ENCODE data around the gene FOXF2. TPM values are rescaled to one million over a fixed set of nuclear protein-coding genes. Genes with fewer than 3 reads are reported as not detected.

FOXF2 gene
- total RNA-seq, 2 donors from 2014 or later: 4.9 to 14.1 TPM

DNA sequence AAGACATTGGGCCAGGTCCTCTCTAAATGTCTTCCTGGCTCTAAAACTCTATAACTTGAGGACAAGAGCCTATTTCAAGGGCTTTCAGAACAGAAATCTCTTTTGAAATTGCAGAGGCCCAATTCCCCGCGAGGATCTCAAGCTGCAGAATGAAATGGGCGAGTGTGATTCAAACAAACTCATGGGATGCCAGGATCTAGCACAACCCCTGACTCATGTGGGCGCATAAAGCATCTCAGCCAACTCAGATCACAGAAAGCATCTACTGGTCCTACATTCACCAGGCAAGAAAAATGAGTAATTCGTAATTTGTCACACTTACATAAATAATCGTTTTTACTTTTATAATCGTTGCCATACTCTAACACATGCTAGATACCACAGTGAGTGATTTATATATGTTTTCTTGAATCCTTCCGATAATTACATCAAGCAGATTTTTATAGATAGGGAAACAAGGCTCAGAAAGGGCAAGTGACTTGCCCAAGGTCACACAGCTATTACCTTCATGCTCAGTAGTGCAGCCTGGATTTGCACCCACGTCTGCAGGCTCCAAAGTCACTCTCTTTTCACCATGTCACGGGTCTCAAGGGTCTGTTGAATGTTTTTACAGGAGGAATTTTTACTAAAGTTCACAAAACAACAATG, 26.2 kb downstream of the FOXF2 start:
- H3K36me3 ChIP-seq: no peaks in the 10 kb centered on the region
- H3K27me3 ChIP-seq (replicated peaks; ENCODE audit: insufficient read depth): no peaks in the 10 kb centered on the region
- no peaks in the 10 kb centered on the region for H3K4me1 ChIP-seq (replicated peaks)
- H3K27ac ChIP-seq: no peak overlapping the region
- DNase-seq (ENCODE audit: low spot score): no peak
- no peak for TF ChIP-seq POLR2A (IDR thresholded peaks at IDR 0.05)
- TF ChIP-seq, protein P1, sequence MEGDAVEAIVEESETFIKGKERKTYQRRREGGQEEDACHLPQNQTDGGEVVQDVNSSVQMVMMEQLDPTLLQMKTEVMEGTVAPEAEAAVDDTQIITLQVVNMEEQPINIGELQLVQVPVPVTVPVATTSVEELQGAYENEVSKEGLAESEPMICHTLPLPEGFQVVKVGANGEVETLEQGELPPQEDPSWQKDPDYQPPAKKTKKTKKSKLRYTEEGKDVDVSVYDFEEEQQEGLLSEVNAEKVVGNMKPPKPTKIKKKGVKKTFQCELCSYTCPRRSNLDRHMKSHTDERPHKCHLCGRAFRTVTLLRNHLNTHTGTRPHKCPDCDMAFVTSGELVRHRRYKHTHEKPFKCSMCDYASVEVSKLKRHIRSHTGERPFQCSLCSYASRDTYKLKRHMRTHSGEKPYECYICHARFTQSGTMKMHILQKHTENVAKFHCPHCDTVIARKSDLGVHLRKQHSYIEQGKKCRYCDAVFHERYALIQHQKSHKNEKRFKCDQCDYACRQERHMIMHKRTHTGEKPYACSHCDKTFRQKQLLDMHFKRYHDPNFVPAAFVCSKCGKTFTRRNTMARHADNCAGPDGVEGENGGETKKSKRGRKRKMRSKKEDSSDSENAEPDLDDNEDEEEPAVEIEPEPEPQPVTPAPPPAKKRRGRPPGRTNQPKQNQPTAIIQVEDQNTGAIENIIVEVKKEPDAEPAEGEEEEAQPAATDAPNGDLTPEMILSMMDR (IDR thresholded peaks at IDR 0.05): no peak
- no peak for TF ChIP-seq POLR2AphosphoS5 (IDR thresholded peaks at IDR 0.05)
- intact Hi-C loops (cut with DNase I): no loop called here
- 88% methylated on average over 10 of the region's 10 CpGs for WGBS
- H3K9me3 ChIP-seq: no peaks in the 10 kb centered on the region
- no peak overlapping the region for H3K4me3 ChIP-seq

DNA sequence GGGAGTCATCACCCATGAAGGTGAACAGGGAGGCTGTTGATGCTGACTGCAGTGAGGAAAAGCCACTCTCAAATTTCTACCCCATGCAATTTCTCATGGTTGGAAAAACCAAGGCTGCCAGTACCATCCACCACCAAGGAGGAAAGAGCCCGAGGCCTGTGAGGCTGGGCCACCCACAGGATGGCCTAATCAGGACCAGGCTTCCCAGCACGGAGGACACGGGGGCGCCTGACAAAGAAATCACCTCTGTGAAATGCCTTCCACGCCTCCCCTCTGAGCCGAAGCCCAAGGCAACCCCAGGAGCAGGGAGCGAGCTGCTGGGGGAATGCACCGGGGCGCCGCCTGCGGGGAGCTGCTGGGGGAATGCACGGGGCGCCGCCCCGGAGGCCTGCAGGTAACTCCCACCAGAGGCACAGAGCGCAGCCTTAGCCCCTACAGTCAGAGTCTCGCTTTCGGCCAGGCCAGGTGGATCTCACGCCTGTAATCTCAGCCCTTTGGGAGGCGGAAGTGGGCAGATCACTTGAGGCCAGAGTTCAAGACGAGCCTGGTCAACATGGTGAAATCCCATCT, 26.9 kb downstream of the FOXF2 start:
- H3K9me3 ChIP-seq: no peaks in the 10 kb centered on the region
- H3K27ac ChIP-seq: no peak overlapping the region
- no peaks in the 10 kb centered on the region for H3K27me3 ChIP-seq (replicated peaks; ENCODE audit: insufficient read depth)
- WGBS: 81% methylated on average over 21 of the region's 21 CpGs
- intact Hi-C loops (cut with DNase I): no loop called here
- no peaks in the 10 kb centered on the region for H3K36me3 ChIP-seq
- no peak for DNase-seq (ENCODE audit: low spot score)
- no peak overlapping the region for H3K4me3 ChIP-seq
- TF ChIP-seq POLR2A (IDR thresholded peaks at IDR 0.05): no peak
- TF ChIP-seq, protein P1 (IDR thresholded peaks at IDR 0.05): no peak
- no peak for TF ChIP-seq POLR2AphosphoS5 (IDR thresholded peaks at IDR 0.05)
- H3K4me1 ChIP-seq (replicated peaks): no peaks in the 10 kb centered on the region

DNA sequence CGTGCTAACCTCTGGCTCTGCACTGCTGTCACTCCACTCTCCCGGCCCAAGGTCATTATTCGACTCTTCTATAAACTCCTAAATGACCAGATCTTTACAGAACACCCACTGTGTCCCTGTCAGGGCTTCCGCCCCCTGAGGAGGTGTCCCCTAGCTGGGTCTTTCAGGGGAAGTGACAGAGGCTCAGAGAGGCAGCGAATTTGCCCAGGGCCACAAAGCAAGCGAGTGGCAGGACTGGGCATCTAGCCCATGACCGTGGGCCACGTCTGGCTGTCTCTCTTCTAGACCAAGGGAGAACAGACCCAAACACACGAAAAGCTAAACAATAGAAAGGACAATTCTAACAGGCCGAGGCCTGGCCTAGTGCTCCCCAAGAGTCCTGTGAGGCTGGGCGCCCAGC, 27.4 kb downstream of the FOXF2 start:
- DNase-seq (ENCODE audit: low spot score): no peak
- intact Hi-C loops (cut with DNase I): no loop called here

DNA sequence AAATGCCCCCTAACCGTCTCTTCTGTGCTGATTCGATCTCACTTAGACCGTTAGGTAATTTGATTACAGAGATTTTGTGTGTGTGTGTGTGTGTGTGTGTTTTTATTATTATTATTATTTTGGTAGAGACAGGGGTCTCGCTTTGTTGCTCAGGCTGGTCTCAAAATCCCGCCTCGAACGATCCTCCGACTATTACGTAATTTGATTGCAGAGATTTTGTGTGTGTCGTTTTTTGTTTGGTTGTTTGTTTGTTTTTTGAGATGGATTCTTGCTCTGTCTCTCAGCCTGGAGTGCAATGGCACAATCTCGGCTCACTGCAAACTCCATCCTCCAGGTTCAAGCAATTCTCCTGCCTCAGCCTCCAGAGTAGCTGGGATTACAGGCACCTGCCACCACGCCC, 28.3 kb downstream of the FOXF2 start:
- H3K27me3 ChIP-seq (replicated peaks; ENCODE audit: insufficient read depth): no peaks in the 10 kb centered on the region
- no peak overlapping the region for H3K4me3 ChIP-seq
- no peaks in the 10 kb centered on the region for H3K36me3 ChIP-seq
- H3K4me1 ChIP-seq (replicated peaks): no peaks in the 10 kb centered on the region
- H3K27ac ChIP-seq: no peak overlapping the region
- H3K9me3 ChIP-seq: no peaks in the 10 kb centered on the region
- intact Hi-C loops (cut with DNase I): no loop called here
- TF ChIP-seq, protein P1 (IDR thresholded peaks at IDR 0.05): no peak
- TF ChIP-seq POLR2A (IDR thresholded peaks at IDR 0.05) (no peak), POLR2AphosphoS5 (IDR thresholded peaks at IDR 0.05) (no peak)
- 95% methylated on average over 12 of the region's 12 CpGs for WGBS
- no peak for DNase-seq (ENCODE audit: low spot score)

More for the DNA sequence above, 27.4 kb downstream of the FOXF2 start:
- Histone ChIP-seq H3K4me1 (replicated peaks) (no peaks in the 10 kb centered on the region), H3K27ac (no peak overlapping the region), H3K36me3 (no peaks in the 10 kb centered on the region), H3K27me3 (replicated peaks; ENCODE audit: insufficient read depth) (no peaks in the 10 kb centered on the region), H3K4me3 (no peak overlapping the region), H3K9me3 (no peaks in the 10 kb centered on the region)
- no peak for TF ChIP-seq POLR2A (IDR thresholded peaks at IDR 0.05)
- TF ChIP-seq, protein P1 (IDR thresholded peaks at IDR 0.05): no peak
- TF ChIP-seq POLR2AphosphoS5 (IDR thresholded peaks at IDR 0.05): no peak
- WGBS: 84% methylated on average over 11 of the region's 11 CpGs

Data from prostate gland (tissue), 2 donors.